Type B pancreatic cell (in vitro differentiated cells): Measurements from ENCODE around the gene ABHD16B. TPM values are rescaled to one million over a fixed set of nuclear protein-coding genes. Genes with fewer than 3 reads are reported as not detected.
A peak's percentile ranks its signal among the peaks of the same experiment; 100 is the strongest.
"Not testable (repeated sequence)": the region's sequence is repeated elsewhere in the genome, so short reads cannot be mapped to it uniquely, and the experiment has no call there.

Experiments used
- DNase-seq: peaks from one replicate; pipeline ENCODE4 v3.0.0; 2021; ENCODE audit warnings: mixed read lengths; ENCODE audit not compliant: unreplicated experiment; ENCODE audit errors: extremely low spot score
- H3K27ac Mint-ChIP-seq: 2 replicates; pipeline ENCODE4 v1.8.0; 2021; ENCODE audit warnings: mild to moderate bottlenecking, mixed read lengths
- H3K27me3 Mint-ChIP-seq: 2 replicates; pipeline ENCODE4 v1.8.0; 2021; ENCODE audit warnings: mixed read lengths
- H3K36me3 Mint-ChIP-seq: 2 replicates; pipeline ENCODE4 v1.8.0; 2021; ENCODE audit warnings: mixed read lengths
- H3K4me1 Mint-ChIP-seq: one replicate; pipeline ENCODE4 v1.8.0; 2021; ENCODE audit warnings: mixed read lengths; ENCODE audit not compliant: unreplicated experiment
- H3K4me3 Mint-ChIP-seq: 2 replicates; pipeline ENCODE4 v1.8.0; 2021; ENCODE audit warnings: mild to moderate bottlenecking, mixed read lengths
- H3K9me3 Mint-ChIP-seq: 2 replicates; pipeline ENCODE4 v1.8.0; 2021; ENCODE audit warnings: mixed read lengths
- total RNA-seq: library from RNA; stranded (reverse); gene quantifications from 2 replicates; pipeline ENCODE4 v1.2.1, GENCODE V29; 2021; ENCODE audit warnings: low replicate concordance
- TF ChIP-seq, protein P1 (sequence below): fragments of 200-600 bp; sonication (generic); conservative IDR thresholded peaks from 2 replicates; pipeline ENCODE4 v1.5.0; 2021; ENCODE audit warnings: antibody characterized with exemption, mild to moderate bottlenecking

ABHD16B gene
- total RNA-seq, 1 donor from 2014 or later = not detected

DNA sequence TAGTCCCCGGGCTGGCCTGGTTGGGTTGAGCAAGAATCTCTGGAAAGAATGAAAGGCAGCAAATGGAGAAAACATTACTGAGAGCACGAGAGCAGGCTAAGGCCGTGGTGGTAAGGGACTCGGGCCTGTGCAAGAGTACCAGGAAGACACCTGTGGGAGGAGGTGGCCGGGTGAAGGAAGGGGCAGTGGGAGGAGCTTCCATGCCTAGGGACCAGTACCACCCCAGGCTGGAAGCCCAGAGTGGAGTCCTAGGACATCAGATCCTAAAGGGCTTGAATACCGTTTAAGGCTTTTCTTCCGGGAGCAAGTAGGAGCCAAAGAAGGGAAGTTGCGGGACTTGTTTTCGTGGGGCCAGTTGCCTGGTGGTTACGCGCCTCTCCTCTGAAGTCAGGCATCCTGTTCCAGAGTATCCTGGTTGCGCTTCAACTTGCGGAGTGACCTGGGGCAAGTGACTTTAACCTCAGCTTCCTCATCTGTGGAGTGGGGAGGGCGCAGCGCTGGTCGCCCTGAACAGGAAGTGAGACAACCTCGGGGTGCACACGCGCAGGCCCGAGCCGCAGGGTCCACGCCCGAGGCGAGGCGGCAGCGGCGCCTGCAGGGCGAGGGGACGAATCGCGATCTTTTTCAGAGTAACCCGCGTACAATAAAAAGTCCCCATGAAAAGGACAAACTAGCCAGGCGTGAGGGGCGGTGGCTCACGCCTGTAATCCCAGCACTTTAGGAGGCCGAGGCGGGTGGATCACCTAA lies 2.7 kb downstream of the ABHD16B start:
- Mint-ChIP-seq H3K27me3 (peaks cover 2% of the 10 kb centered on the region), H3K4me3 (peak overlapping the region; percentile 99), H3K9me3 (no peaks in the 10 kb centered on the region), H3K36me3 (no peaks in the 10 kb centered on the region), H3K27ac (peak overlapping the region; percentile 89), H3K4me1 (peaks cover 12% of the 10 kb centered on the region)
- TF ChIP-seq, protein P1, sequence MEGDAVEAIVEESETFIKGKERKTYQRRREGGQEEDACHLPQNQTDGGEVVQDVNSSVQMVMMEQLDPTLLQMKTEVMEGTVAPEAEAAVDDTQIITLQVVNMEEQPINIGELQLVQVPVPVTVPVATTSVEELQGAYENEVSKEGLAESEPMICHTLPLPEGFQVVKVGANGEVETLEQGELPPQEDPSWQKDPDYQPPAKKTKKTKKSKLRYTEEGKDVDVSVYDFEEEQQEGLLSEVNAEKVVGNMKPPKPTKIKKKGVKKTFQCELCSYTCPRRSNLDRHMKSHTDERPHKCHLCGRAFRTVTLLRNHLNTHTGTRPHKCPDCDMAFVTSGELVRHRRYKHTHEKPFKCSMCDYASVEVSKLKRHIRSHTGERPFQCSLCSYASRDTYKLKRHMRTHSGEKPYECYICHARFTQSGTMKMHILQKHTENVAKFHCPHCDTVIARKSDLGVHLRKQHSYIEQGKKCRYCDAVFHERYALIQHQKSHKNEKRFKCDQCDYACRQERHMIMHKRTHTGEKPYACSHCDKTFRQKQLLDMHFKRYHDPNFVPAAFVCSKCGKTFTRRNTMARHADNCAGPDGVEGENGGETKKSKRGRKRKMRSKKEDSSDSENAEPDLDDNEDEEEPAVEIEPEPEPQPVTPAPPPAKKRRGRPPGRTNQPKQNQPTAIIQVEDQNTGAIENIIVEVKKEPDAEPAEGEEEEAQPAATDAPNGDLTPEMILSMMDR = peak; percentile 70
- no peak for DNase-seq

DNA sequence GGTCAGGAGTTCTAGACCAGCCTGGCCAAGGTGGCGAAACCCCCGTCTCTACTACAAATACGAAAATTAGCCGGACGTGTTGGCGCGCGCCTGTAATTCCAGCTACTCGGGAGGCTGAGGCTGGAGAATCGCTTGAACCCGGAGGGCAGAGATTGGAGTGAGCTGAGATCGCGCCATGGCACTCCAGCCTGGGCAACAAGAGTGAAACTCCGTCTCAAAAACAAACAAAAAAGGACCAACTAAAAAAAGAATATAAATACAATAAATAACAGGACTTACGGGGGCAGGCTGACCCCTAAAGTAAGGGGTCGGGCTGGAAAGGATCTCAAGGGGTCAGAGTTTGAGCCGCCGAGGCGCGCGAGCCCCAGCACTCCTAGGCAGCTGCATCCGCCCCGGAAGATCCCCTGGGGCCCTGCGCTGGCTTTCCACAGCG lies 3.3 kb downstream of the ABHD16B start:
- H3K9me3 Mint-ChIP-seq = no peaks in the 10 kb centered on the region
- H3K27me3 Mint-ChIP-seq = peaks cover 2% of the 10 kb centered on the region
- H3K4me1 Mint-ChIP-seq = peaks cover 12% of the 10 kb centered on the region
- H3K4me3 Mint-ChIP-seq = peak overlapping the region; percentile 99
- no peaks in the 10 kb centered on the region for H3K36me3 Mint-ChIP-seq
- DNase-seq = no peak
- peak overlapping the region; percentile 89 for H3K27ac Mint-ChIP-seq
- TF ChIP-seq, protein P1 = no peak

DNA sequence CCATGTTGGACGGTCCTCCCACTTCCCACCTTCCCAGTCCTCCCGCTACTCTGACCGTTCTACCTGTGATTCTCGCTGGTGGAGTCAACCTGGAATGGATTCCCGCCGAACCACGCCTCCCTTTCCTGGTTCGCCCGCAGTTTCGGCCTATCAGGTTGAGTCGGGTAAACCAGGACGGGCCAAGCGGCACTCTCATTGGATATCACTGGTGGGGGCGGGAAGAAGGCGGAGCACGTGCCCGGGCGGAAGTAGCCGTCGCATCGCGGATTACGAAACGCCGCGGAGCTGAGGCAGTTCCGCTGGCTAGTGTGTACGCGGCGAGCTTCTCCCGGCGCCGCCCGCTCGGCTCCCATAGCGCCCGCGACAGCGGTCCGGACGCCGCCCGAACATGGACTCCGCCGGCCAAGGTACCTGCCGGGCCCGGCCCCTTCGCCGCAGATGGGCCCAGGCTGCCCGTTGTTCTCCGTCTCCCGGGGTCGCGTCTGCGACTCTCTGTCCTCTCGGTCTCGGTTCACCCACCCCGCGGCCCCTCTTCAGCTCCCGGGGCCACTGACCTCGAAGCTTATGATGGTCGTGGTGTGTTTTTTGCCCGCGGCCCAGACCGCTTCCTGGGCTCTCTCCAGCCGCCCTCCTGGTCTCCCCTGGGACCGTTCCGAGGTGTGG lies 3.8 kb downstream of the ABHD16B start, which contains the start of gene TPD52L2:
Gene TPD52L2 (plus strand): TSS at position 293 of the 663 bp plus-strand sequence. CDS start 96 bp downstream, at position 389.
- H3K4me3 Mint-ChIP-seq = peak within 1 kb of the TSS; percentile 99
- TF ChIP-seq, protein P1 = no peak
- H3K4me1 Mint-ChIP-seq = peaks cover 12% of the 10 kb centered on the region
- no peaks in the 10 kb centered on the region for H3K36me3 Mint-ChIP-seq
- H3K27me3 Mint-ChIP-seq = peaks cover 2% of the 10 kb centered on the region
- peak; percentile 98 for DNase-seq
- peak within 1 kb of the TSS; percentile 89 for H3K27ac Mint-ChIP-seq
- no peaks in the 10 kb centered on the region for H3K9me3 Mint-ChIP-seq

DNA sequence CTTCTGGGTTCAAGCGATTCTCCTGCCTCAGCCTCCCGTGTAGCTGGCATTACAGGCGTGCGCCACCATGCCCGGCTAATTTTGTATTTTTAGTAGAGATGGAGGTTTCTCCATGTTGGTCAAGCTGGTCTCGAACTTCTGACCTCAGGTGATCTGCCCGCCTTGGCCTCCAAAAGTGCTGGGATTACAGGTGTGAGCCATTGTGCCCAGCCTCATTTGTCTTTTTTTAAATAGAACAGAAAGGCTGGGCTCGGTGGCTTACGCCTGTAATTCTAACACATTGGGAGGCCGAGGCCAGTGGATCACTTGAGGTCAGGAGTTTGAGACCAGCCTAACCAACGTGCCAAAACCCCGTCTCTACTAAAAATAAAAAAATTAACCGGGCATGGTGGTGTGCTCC lies 5.7 kb downstream of the ABHD16B start:
- not testable (repeated sequence) for H3K36me3 Mint-ChIP-seq, H3K27ac Mint-ChIP-seq, DNase-seq, H3K27me3 Mint-ChIP-seq, H3K9me3 Mint-ChIP-seq
- H3K4me1 Mint-ChIP-seq = peaks cover 12% of the 10 kb centered on the region
- peak overlapping the region; percentile 49 for H3K4me3 Mint-ChIP-seq

DNA sequence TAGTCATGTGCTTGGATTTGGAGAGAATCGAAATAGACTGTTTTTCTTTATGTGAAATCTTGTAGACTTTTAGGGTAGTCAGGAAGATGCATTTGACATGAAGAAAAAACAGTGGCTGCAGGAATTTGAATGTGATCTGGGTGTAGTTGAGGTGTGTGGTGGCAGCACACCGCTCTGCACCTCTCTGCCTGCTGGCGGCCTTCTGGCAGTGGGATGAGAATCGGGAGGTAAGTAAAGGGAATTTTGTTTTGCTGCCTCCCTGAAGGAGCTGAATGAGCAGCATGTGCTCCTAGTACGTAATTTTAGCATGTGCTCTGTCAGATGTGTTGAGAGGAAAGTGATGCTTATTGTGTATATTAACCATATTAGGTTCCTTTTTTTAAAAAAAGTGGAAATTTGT lies 7.0 kb downstream of the ABHD16B start:
- Mint-ChIP-seq H3K9me3 (no peaks in the 10 kb centered on the region), H3K36me3 (no peaks in the 10 kb centered on the region), H3K4me1 (peaks cover 12% of the 10 kb centered on the region), H3K27ac (no peak overlapping the region), H3K27me3 (peaks cover 2% of the 10 kb centered on the region), H3K4me3 (peak overlapping the region; percentile 59)
- TF ChIP-seq, protein P1 = no peak
- no peak for DNase-seq

DNA sequence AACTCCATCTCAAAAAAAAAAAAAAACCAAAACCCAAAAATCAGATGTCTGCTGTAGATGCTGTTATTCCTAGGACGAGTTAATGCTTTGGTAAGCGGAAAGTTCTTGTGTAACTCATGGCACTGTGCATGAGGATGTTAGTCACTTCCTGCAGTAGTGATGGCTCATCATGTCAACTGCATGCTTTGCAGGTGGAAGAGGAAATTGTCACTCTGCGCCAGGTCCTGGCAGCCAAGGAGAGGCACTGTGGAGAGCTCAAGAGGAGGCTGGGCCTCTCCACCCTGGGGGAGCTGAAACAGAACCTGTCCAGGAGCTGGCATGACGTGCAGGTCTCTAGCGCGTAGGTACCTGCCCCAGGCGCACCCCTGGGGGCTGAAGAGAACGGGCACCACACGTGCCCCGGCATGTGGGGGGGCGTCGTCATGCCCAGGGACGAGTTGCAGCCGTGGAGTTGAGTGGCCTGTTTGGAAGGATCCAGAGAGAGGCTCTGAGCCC lies 12.2 kb downstream of the ABHD16B start:
- Mint-ChIP-seq H3K27ac (no peak overlapping the region), H3K27me3 (no peaks in the 10 kb centered on the region), H3K36me3 (peaks cover 12% of the 10 kb centered on the region), H3K4me1 (no peaks in the 10 kb centered on the region), H3K4me3 (no peak overlapping the region), H3K9me3 (no peaks in the 10 kb centered on the region)
- TF ChIP-seq, protein P1 = no peak
- DNase-seq = no peak

DNA sequence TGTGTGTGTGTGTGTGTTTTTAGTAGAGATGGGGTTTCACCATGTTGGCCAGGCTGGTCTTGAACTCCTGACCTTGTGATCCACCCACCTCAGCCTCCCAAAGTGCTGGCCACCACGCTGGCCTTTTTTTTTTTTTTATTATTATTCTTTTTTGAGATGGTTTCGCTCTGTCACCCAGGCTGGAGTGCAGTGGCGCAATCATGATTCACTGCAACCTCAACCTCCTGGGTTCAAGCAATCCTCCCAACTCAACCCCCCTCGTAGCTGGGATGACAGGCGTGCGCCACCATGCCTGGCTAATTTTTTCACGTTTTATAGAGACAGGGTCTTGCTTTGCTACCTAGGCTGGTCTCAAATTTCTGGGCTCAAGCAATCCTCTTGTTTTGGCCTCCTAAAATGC lies 12.9 kb downstream of the ABHD16B start:
- H3K27me3 Mint-ChIP-seq, H3K27ac Mint-ChIP-seq, H3K4me1 Mint-ChIP-seq, H3K4me3 Mint-ChIP-seq, DNase-seq, H3K9me3 Mint-ChIP-seq: not testable (repeated sequence)
- peaks cover 12% of the 10 kb centered on the region for H3K36me3 Mint-ChIP-seq
